Astrocyte (in vitro differentiated cells and primary cell): ENCODE results near the gene ME1. TPM values are rescaled to one million over a fixed set of nuclear protein-coding genes. Genes with fewer than 3 reads are reported as not detected.

Experiments
- DNase-seq: peaks from one replicate; pipeline ENCODE4 v3.0.0-alpha.2; 2010; ENCODE audit warnings: low read depth
- FAIRE-seq: peaks from 2 replicates; lab custom pipeline; 2011; peaks lifted over from hg19 to GRCh38; lab: Jason Lieb, UNC
- H2AFZ ChIP-seq: 2 replicates; pipeline ENCODE4 v1.6.0; 2012; ENCODE audit warnings: low read depth, low read length, inconsistent platforms
- H3K27ac ChIP-seq: 2 replicates; pipeline ENCODE4 v1.5.1; 2011; ENCODE audit warnings: low read depth, low read length, inconsistent platforms
- H3K27me3 ChIP-seq: 2 replicates; pipeline ENCODE4 v1.6.0; 2011; ENCODE audit warnings: low read length, inconsistent platforms; ENCODE audit not compliant: insufficient read depth
- H3K36me3 ChIP-seq: 2 replicates; pipeline ENCODE4 v1.5.1; 2011; ENCODE audit warnings: low read length, inconsistent platforms; ENCODE audit not compliant: insufficient read depth
- H3K4me1 ChIP-seq: 2 replicates; pipeline ENCODE4 v1.5.1; 2011; ENCODE audit warnings: low read length, inconsistent platforms; ENCODE audit not compliant: insufficient read depth
- H3K4me2 ChIP-seq: 2 replicates; pipeline ENCODE4 v1.6.0; 2012; ENCODE audit warnings: low read length, inconsistent platforms
- H3K4me3 ChIP-seq: 2 replicates; pipeline ENCODE4 v1.5.1; 2011; ENCODE audit warnings: low read depth, mild to moderate bottlenecking, low read length, inconsistent platforms; ENCODE audit not compliant: insufficient read depth
- H3K79me2 ChIP-seq: 2 replicates; pipeline ENCODE4 v1.6.0; 2012; ENCODE audit warnings: mild to moderate bottlenecking, low read length, inconsistent platforms; ENCODE audit not compliant: insufficient read depth
- H3K9ac ChIP-seq: 2 replicates; pipeline ENCODE4 v1.6.0; 2012; ENCODE audit warnings: mild to moderate bottlenecking, low read length, inconsistent platforms
- H3K9me3 ChIP-seq: 2 replicates; pipeline ENCODE4 v1.5.1; 2012; ENCODE audit warnings: low read depth, mild to moderate bottlenecking, low read length, inconsistent platforms; ENCODE audit not compliant: insufficient read depth
- H4K20me1 ChIP-seq: 2 replicates; pipeline ENCODE4 v1.6.0; 2012; ENCODE audit warnings: low read length, inconsistent platforms; ENCODE audit not compliant: insufficient read depth
- H3K27ac Mint-ChIP-seq: one replicate; pipeline ENCODE4 v1.8.0; 2021; ENCODE audit warnings: mild to moderate bottlenecking, mixed read lengths; ENCODE audit not compliant: unreplicated experiment
- H3K27me3 Mint-ChIP-seq: one replicate; pipeline ENCODE4 v1.8.0; 2021; ENCODE audit warnings: low read depth, mixed read lengths; ENCODE audit not compliant: unreplicated experiment
- H3K36me3 Mint-ChIP-seq: one replicate; pipeline ENCODE4 v1.8.0; 2021; ENCODE audit warnings: low read depth, mixed read lengths; ENCODE audit not compliant: unreplicated experiment
- H3K4me1 Mint-ChIP-seq: one replicate; pipeline ENCODE4 v1.8.0; 2021; ENCODE audit warnings: low read depth, mixed read lengths; ENCODE audit not compliant: unreplicated experiment
- H3K4me3 Mint-ChIP-seq: one replicate; pipeline ENCODE4 v1.8.0; 2021; ENCODE audit warnings: mild to moderate bottlenecking, moderate library complexity, mixed read lengths; ENCODE audit not compliant: unreplicated experiment
- H3K9me3 Mint-ChIP-seq: one replicate; pipeline ENCODE4 v1.8.0; 2021; ENCODE audit warnings: mild to moderate bottlenecking, mixed read lengths; ENCODE audit not compliant: unreplicated experiment
- EZH2 ChIP-seq: IDR thresholded peaks from 2 replicates; pipeline ENCODE4 v1.6.1; 2012; ENCODE audit warnings: mild to moderate bottlenecking, low read length, inconsistent platforms; ENCODE audit not compliant: insufficient read depth
- total RNA-seq: library from RNA; stranded (reverse); gene quantifications from 2 replicates; pipeline ENCODE4 v1.2.1, GENCODE V29; 2021
- TF ChIP-seq, protein P1 (sequence below): IDR thresholded peaks from 2 replicates; pipeline ENCODE4 v1.5.1; 2011; ENCODE audit warnings: low read depth, mild to moderate bottlenecking, inconsistent platforms, low read length, moderate library complexity; ENCODE audit not compliant: insufficient read depth

The ME1 gene
- total RNA-seq, 1 donor from 2014 or later, result 38.5 TPM

DNA sequence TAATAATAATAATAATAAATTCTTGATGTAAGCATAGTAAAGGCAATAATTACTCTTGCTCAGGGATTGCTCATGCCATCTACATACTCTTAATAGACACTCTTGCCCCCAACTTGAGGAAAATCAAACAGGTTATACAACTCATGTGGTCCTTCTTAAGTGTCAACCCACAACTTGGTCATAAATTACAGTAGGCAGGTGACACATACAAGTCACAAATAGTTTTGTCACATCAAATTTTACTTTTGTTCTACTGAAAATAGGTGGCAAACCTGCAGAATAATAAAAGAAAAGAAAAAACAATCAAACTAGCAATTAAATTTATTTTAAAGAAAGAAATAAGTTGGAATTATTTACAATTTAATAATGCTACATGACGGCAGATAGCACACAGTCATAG is 1.6 kb downstream of the ME1 start:
- no peaks in the 10 kb centered on the region for H4K20me1 ChIP-seq
- TF ChIP-seq, protein P1, sequence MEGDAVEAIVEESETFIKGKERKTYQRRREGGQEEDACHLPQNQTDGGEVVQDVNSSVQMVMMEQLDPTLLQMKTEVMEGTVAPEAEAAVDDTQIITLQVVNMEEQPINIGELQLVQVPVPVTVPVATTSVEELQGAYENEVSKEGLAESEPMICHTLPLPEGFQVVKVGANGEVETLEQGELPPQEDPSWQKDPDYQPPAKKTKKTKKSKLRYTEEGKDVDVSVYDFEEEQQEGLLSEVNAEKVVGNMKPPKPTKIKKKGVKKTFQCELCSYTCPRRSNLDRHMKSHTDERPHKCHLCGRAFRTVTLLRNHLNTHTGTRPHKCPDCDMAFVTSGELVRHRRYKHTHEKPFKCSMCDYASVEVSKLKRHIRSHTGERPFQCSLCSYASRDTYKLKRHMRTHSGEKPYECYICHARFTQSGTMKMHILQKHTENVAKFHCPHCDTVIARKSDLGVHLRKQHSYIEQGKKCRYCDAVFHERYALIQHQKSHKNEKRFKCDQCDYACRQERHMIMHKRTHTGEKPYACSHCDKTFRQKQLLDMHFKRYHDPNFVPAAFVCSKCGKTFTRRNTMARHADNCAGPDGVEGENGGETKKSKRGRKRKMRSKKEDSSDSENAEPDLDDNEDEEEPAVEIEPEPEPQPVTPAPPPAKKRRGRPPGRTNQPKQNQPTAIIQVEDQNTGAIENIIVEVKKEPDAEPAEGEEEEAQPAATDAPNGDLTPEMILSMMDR, result no peak
- Mint-ChIP-seq H3K27me3 (no peaks in the 10 kb centered on the region), H3K4me1 (peaks cover 4% of the 10 kb centered on the region), H3K27ac (no peak overlapping the region), H3K36me3 (peaks cover 10% of the 10 kb centered on the region), H3K9me3 (peaks cover 6% of the 10 kb centered on the region), H3K4me3 (peak overlapping the region; percentile 95)
- no peaks in the 10 kb centered on the region for H3K79me2 ChIP-seq
- no peak for FAIRE-seq
- H3K4me2 ChIP-seq, result peak overlapping the region; percentile 83
- H3K9ac ChIP-seq, result no peak overlapping the region
- DNase-seq, result no peak
- H3K4me1 ChIP-seq, result peaks cover 11% of the 10 kb centered on the region
- H3K4me3 ChIP-seq, result no peak overlapping the region
- H2AFZ ChIP-seq, result no peak overlapping the region
- no peaks in the 10 kb centered on the region for H3K27me3 ChIP-seq
- no peak overlapping the region for H3K27ac ChIP-seq
- H3K36me3 ChIP-seq, result no peaks in the 10 kb centered on the region
- peaks cover 5% of the 10 kb centered on the region for H3K9me3 ChIP-seq

DNA sequence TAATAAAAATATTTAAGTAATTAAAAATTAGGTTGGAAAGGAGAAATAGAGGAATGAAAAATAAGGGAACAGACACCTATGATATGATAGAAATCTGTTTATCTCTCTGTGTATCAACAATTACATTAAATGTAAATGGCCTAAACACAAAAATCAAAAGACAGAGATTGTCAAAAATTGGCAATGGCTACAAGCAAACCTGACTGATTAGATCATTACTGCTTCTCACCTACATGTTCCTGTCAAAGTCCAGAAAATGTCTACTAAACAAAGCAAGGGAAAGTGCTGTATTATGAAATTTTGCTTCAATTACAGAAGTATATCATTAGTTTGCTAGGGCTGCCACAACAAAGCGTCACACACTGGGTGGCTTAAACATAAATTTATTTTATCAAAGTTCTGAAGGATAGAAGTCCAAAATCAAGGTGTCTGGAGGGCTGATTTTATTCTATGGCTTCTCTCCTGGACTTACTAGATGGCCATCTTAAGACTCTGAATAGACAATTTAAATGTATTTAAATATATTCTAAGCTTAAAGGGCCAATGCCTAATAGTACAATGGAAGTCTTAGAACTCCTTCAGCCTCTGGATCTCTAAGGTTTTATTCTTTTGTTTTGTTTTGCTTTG is 6.3 kb downstream of the ME1 start:
- no peaks in the 10 kb centered on the region for H3K79me2 ChIP-seq

More for the DNA sequence above, 6.3 kb downstream of the ME1 start:
- H3K9me3 ChIP-seq, result peaks cover 5% of the 10 kb centered on the region
- no peak overlapping the region for H3K4me3 Mint-ChIP-seq
- no peaks in the 10 kb centered on the region for H3K27me3 ChIP-seq
- no peaks in the 10 kb centered on the region for H4K20me1 ChIP-seq
- peaks cover under 1% of the 10 kb centered on the region for H3K4me1 ChIP-seq
- H3K27ac ChIP-seq, result no peak overlapping the region
- no peaks in the 10 kb centered on the region for H3K27me3 Mint-ChIP-seq
- DNase-seq (no peak), FAIRE-seq (no peak)
- H3K9ac ChIP-seq, result no peak overlapping the region
- H3K4me3 ChIP-seq, result no peak overlapping the region
- no peak overlapping the region for H2AFZ ChIP-seq
- TF ChIP-seq EZH2, result no peak
- TF ChIP-seq, protein P1, result no peak
- peaks cover 6% of the 10 kb centered on the region for H3K9me3 Mint-ChIP-seq
- no peak overlapping the region for H3K27ac Mint-ChIP-seq
- peaks cover 16% of the 10 kb centered on the region for H3K36me3 Mint-ChIP-seq
- peaks cover 1% of the 10 kb centered on the region for H3K4me1 Mint-ChIP-seq
- no peak overlapping the region for H3K4me2 ChIP-seq
- H3K36me3 ChIP-seq, result no peaks in the 10 kb centered on the region
